PC-3 (cell line): Measurements from ENCODE around the gene KANSL1L.

Source experiments
- CTCF ChIP-seq: fragments of 300-600 bp; sonication (generic); conservative IDR thresholded peaks from 2 replicates; pipeline ENCODE4 v1.5.1; 2017; ENCODE audit warnings: antibody characterized with exemption, low read depth, mild to moderate bottlenecking, low read length
- EZH2 ChIP-seq: fragments of 300-600 bp; sonication (generic); IDR thresholded peaks from one replicate; pipeline ENCODE4 v1.6.1; 2017; ENCODE audit warnings: antibody characterized with exemption, mild to moderate bottlenecking, low read length; ENCODE audit not compliant: unreplicated experiment
- EZH2phosphoT487 ChIP-seq: fragments of 300-600 bp; sonication (generic); IDR thresholded peaks from 2 replicates; pipeline ENCODE4 v1.6.1; 2018; ENCODE audit warnings: mild to moderate bottlenecking, antibody characterized with exemption, low read length, borderline replicate concordance

GRCh38 chr2:210000464-210001324 lies 170.5 kb downstream of the KANSL1L start:
- TF ChIP-seq CTCF (no peak), EZH2phosphoT487 (no peak), EZH2 (no peak)
